A673 (cell line): ENCODE data around the gene RNPEPL1.

Source experiments
- CTCF ChIP-seq: fragments of 300-800, 200-600 bp; sonication (generic); conservative IDR thresholded peaks from 2 replicates; pipeline ENCODE4 v1.5.1; 2017; ENCODE audit warnings: low read depth, mild to moderate bottlenecking, antibody characterized with exemption, low read length, moderate library complexity, mixed read lengths
- EZH2 ChIP-seq: fragments of 200-600 bp; sonication (generic); IDR thresholded peaks from 2 replicates; pipeline ENCODE4 v1.6.1; 2017; ENCODE audit warnings: borderline replicate concordance, low read depth, mild to moderate bottlenecking, mixed read lengths, antibody characterized with exemption, low read length; ENCODE audit not compliant: poor library complexity, severe bottlenecking

DNA sequence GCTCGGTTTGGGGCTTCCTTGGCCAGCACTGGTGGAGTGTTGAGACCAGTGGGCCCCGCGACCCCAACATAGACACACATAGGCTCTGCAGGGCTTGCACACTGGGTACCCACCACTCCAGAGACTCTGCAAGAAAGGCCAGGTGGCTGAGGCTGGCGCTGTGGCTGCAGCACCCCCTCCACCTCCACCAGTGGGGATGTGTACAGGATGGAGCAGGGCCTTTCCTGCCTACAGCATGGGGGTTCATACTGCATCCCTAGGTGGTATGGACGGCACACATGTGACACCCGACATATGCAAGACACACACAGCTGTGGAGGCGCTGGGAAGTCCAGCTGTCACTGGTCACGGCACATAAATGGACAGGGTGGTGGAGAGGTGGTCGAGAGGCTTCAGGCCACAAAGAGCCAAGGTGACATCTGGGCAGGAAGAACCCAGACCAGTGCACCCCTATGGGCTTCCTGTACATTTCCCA, 1.3 kb downstream of the RNPEPL1 start:
- no peak for TF ChIP-seq CTCF
- no peak for TF ChIP-seq EZH2
